Amygdala (tissue), 56 donors: ENCODE measurements around the gene SERPINB8.
A peak's percentile ranks its signal among the peaks of the same experiment; 100 is the strongest.
"Not testable (repeated sequence)": the region's sequence is repeated elsewhere in the genome, so short reads cannot be mapped to it uniquely, and the experiment has no call there.

ENCODE experiments used
- DNase-seq, 56 donors: peaks; one replicate each; lab custom pipeline; 2025; lab: John Stamatoyannopoulos, UW

Gene SERPINB8

GRCh38 chr18:63969942-63970808 lies at the start of gene SERPINB8:
TSS of gene SERPINB8 (plus strand) at chr18:63970081. CDS start at chr18:63978309, 8,228 bp downstream.
- DNase-seq, result peak; percentile 49 to 95 (median 87)

GRCh38 chr18:63922049-63922448 lies 47.8 kb upstream of the SERPINB8 start:
- DNase-seq, result no peak

- DNase-seq, result no peak
Observed at GRCh38 chr18:63924551-63924950, 45.3 kb upstream of the SERPINB8 start.

GRCh38 chr18:63928331-63928730 lies 41.5 kb upstream of the SERPINB8 start:
- no peak for DNase-seq

GRCh38 chr18:63929369-63929768 lies 40.5 kb upstream of the SERPINB8 start:
- DNase-seq, result not testable (repeated sequence)

- DNase-seq, result no peak
Observed at GRCh38 chr18:63930773-63931354, 39.0 kb upstream of the SERPINB8 start.

- DNase-seq, result peak in 53 of 56 donors; percentile 4 to 79 (median 53)
Observed at GRCh38 chr18:63936156-63936931, 33.5 kb upstream of the SERPINB8 start.

- DNase-seq, result no peak
Observed at GRCh38 chr18:63936932-63937393, 32.9 kb upstream of the SERPINB8 start.

- no peak for DNase-seq
Observed at GRCh38 chr18:63940008-63940407, 29.9 kb upstream of the SERPINB8 start.

- not testable (repeated sequence) for DNase-seq
Observed at GRCh38 chr18:63940543-63941050, 29.3 kb upstream of the SERPINB8 start.

GRCh38 chr18:63947051-63947790 lies 22.7 kb upstream of the SERPINB8 start:
- DNase-seq, result no peak

GRCh38 chr18:63949068-63949737 lies 20.7 kb upstream of the SERPINB8 start, which contains the start of gene HMSD:
TSS of gene HMSD (plus strand) at chr18:63949301. CDS start at chr18:63953456, 4,155 bp downstream.
- DNase-seq, result peak in 44 of 56 donors; percentile 6 to 79 (median 39)

GRCh38 chr18:63951302-63951705 lies 18.6 kb upstream of the SERPINB8 start:
- no peak for DNase-seq

- peak in 1 of 56 donors; percentile 15 for DNase-seq
Observed at GRCh38 chr18:63953811-63954210, 16.1 kb upstream of the SERPINB8 start.

- DNase-seq, result no peak
Observed at GRCh38 chr18:63956755-63957154, 13.1 kb upstream of the SERPINB8 start.

GRCh38 chr18:63960891-63961290 lies 9.0 kb upstream of the SERPINB8 start:
- no peak for DNase-seq

- no peak for DNase-seq
Observed at GRCh38 chr18:63961435-63961980, 8.4 kb upstream of the SERPINB8 start.

GRCh38 chr18:63962137-63962536 lies 7.7 kb upstream of the SERPINB8 start:
- no peak for DNase-seq
